Neural cell (in vitro differentiated cells): ENCODE data around the gene FOXJ2. TPM values are rescaled to one million over a fixed set of nuclear protein-coding genes. Genes with fewer than 3 reads are reported as not detected.

ENCODE experiments used
- H2AFZ ChIP-seq: fragments of 200-600, 300-800 bp; sonication (generic), shearing (Covaris generic); 2 replicates; pipeline ENCODE4 v1.6.0; 2014; ENCODE audit warnings: low read depth, mild to moderate bottlenecking, antibody characterized with exemption, low read length, moderate library complexity
- H3F3A ChIP-seq: fragments of 200-600 bp; shearing (Covaris generic); 2 replicates; pipeline ENCODE4 v1.6.1; 2016; ENCODE audit warnings: mild to moderate bottlenecking, moderate library complexity, mixed read lengths, antibody characterized with exemption, low read length; ENCODE audit not compliant: insufficient read depth, poor library complexity, severe bottlenecking
- H3K27ac ChIP-seq: fragments of 200-600, 300-800 bp; sonication (generic), shearing (Covaris generic); 2 replicates; pipeline ENCODE4 v1.5.1; 2014; ENCODE audit warnings: mild to moderate bottlenecking, low read length, moderate library complexity
- H3K27me3 ChIP-seq: fragments of 300-800, 200-600 bp; sonication (generic), shearing (Covaris generic); 2 replicates; pipeline ENCODE4 v1.6.0; 2014; ENCODE audit warnings: mild to moderate bottlenecking, low read depth, low read length, moderate library complexity; ENCODE audit not compliant: insufficient read depth
- H3K36me3 ChIP-seq: fragments of 300-800, 200-600 bp; sonication (generic), shearing (Covaris generic); 2 replicates; pipeline ENCODE4 v1.5.1; 2014; ENCODE audit warnings: mild to moderate bottlenecking, antibody characterized with exemption, low read length, moderate library complexity; ENCODE audit not compliant: insufficient read depth
- H3K4me2 ChIP-seq: fragments of 300-800, 200-600 bp; sonication (generic), shearing (Covaris generic); 2 replicates; pipeline ENCODE4 v1.6.0; 2014; ENCODE audit warnings: mild to moderate bottlenecking, low read length
- H3K4me3 ChIP-seq: fragments of 300-800, 200-600 bp; sonication (generic), shearing (Covaris generic); 2 replicates; pipeline ENCODE4 v1.5.1; 2014; ENCODE audit warnings: mild to moderate bottlenecking, low read length, moderate library complexity
- H3K79me2 ChIP-seq: fragments of 200-600 bp; shearing (Covaris generic); replicated peaks from 2 replicates; pipeline ENCODE4 v1.6.0; 2014; ENCODE audit warnings: mild to moderate bottlenecking, low read length, moderate library complexity; ENCODE audit not compliant: insufficient read depth
- H3K9ac ChIP-seq: fragments of 300-800, 200-600 bp; sonication (generic), shearing (Covaris generic); 2 replicates; pipeline ENCODE4 v1.6.1; 2016; ENCODE audit warnings: mild to moderate bottlenecking, low read length, mixed read lengths
- H3K9me2 ChIP-seq: fragments of 200-600 bp; shearing (Covaris generic); 2 replicates; pipeline ENCODE4 v1.6.1; 2016; ENCODE audit warnings: mild to moderate bottlenecking, low read length, mixed read lengths; ENCODE audit not compliant: insufficient read depth
- H3K9me3 ChIP-seq: fragments of 200-600, 300-800 bp; sonication (generic), shearing (Covaris generic); 2 replicates; pipeline ENCODE4 v1.6.1; 2016; ENCODE audit warnings: mild to moderate bottlenecking, mixed run types, low read length, moderate library complexity, mixed read lengths
- H4K20me1 ChIP-seq: fragments of 200-600 bp; shearing (Covaris generic); 2 replicates; pipeline ENCODE4 v1.6.1; 2016; ENCODE audit warnings: mild to moderate bottlenecking, mixed run types; ENCODE audit not compliant: insufficient read depth
- EP300 ChIP-seq: fragments of 450-650 bp; conservative IDR thresholded peaks from 2 replicates; pipeline ENCODE4 v1.6.1; 2014; ENCODE audit warnings: antibody characterized with exemption, mild to moderate bottlenecking, moderate library complexity; ENCODE audit not compliant: poor library complexity, severe bottlenecking
- EZH2 ChIP-seq: fragments of 200-600, 300-800 bp; shearing (Covaris generic), sonication (generic); IDR thresholded peaks from 2 replicates; pipeline ENCODE4 v1.6.1; 2014; ENCODE audit warnings: antibody characterized with exemption, low read length, borderline replicate concordance, mild to moderate bottlenecking; ENCODE audit not compliant: insufficient read depth, poor library complexity, severe bottlenecking
- MXI1 ChIP-seq: fragments of 450-650 bp; conservative IDR thresholded peaks from 2 replicates; pipeline ENCODE4 v1.6.1; 2014; ENCODE audit warnings: antibody characterized with exemption, mild to moderate bottlenecking; ENCODE audit not compliant: poor library complexity, severe bottlenecking
- POLR2AphosphoS5 ChIP-seq: IDR thresholded peaks from 2 replicates; pipeline ENCODE4 v1.6.1; 2012
- RAD21 ChIP-seq: fragments of 450-650 bp; conservative IDR thresholded peaks from 2 replicates; pipeline ENCODE4 v1.6.1; 2014; ENCODE audit warnings: antibody characterized with exemption, mild to moderate bottlenecking, moderate library complexity
- SMC3 ChIP-seq: fragments of 450-650 bp; conservative IDR thresholded peaks from 2 replicates; pipeline ENCODE4 v1.6.1; 2014; ENCODE audit warnings: antibody characterized with exemption, mild to moderate bottlenecking, moderate library complexity; ENCODE audit not compliant: poor library complexity
- TAF1 ChIP-seq: IDR thresholded peaks from 2 replicates; pipeline ENCODE4 v1.6.1; 2012; ENCODE audit warnings: low read depth
- polyA plus RNA-seq: library from polyadenylated mRNA; depleted of rRNA; stranded (reverse); fragments of >200 nt; gene quantifications from 2 replicates; pipeline ENCODE4 v1.2.3, GENCODE V29; 2014
- TF ChIP-seq, protein P1 (sequence below): fragments of 450-650 bp; IDR thresholded peaks from 2 replicates; pipeline ENCODE4 v1.5.1; 2014; ENCODE audit warnings: antibody characterized with exemption, mild to moderate bottlenecking, moderate library complexity; ENCODE audit not compliant: poor library complexity, severe bottlenecking
- TF ChIP-seq, protein P2 (sequence below): IDR thresholded peaks from 2 replicates; pipeline ENCODE4 v1.6.1; 2012; ENCODE audit warnings: borderline replicate concordance

The FOXJ2 gene
- polyA plus RNA-seq, 1 donor from 2014 or later, result 5.8 TPM

DNA sequence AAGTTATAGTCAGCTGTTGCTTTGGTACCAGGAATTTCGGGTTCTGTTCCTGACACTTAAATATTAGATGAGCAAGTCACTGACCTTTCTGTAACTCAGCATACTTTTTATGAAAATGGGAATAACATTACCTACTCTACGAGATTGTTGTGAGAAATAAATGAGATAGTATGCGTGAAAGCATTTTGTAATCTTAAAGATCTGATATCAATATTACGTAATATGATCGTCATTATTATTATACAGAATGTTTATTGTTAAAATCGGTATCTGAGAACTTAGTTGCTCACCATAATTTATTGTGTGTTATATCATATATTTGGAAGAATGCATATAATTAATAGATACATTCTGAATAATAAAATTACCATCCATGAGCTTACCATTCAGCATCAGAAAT is 43.4 kb downstream of the FOXJ2 start:
- Histone ChIP-seq H4K20me1 (no peaks in the 10 kb centered on the region), H3K79me2 (no peaks in the 10 kb centered on the region), H3F3A (no peaks in the 10 kb centered on the region), H3K4me2 (no peak overlapping the region), H3K9me2 (no peaks in the 10 kb centered on the region), H3K36me3 (no peaks in the 10 kb centered on the region), H3K4me3 (no peak overlapping the region), H3K9me3 (no peaks in the 10 kb centered on the region), H3K27ac (no peak overlapping the region), H3K27me3 (no peaks in the 10 kb centered on the region), H3K9ac (no peak overlapping the region), H2AFZ (no peak overlapping the region)
- TF ChIP-seq EP300, result no peak
- no peak for TF ChIP-seq EZH2
- TF ChIP-seq SMC3, result no peak
- no peak for TF ChIP-seq MXI1
- TF ChIP-seq, protein P1, sequence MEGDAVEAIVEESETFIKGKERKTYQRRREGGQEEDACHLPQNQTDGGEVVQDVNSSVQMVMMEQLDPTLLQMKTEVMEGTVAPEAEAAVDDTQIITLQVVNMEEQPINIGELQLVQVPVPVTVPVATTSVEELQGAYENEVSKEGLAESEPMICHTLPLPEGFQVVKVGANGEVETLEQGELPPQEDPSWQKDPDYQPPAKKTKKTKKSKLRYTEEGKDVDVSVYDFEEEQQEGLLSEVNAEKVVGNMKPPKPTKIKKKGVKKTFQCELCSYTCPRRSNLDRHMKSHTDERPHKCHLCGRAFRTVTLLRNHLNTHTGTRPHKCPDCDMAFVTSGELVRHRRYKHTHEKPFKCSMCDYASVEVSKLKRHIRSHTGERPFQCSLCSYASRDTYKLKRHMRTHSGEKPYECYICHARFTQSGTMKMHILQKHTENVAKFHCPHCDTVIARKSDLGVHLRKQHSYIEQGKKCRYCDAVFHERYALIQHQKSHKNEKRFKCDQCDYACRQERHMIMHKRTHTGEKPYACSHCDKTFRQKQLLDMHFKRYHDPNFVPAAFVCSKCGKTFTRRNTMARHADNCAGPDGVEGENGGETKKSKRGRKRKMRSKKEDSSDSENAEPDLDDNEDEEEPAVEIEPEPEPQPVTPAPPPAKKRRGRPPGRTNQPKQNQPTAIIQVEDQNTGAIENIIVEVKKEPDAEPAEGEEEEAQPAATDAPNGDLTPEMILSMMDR, result no peak
- no peak for TF ChIP-seq TAF1
- no peak for TF ChIP-seq RAD21
- TF ChIP-seq POLR2AphosphoS5, result no peak
- TF ChIP-seq, protein P2, sequence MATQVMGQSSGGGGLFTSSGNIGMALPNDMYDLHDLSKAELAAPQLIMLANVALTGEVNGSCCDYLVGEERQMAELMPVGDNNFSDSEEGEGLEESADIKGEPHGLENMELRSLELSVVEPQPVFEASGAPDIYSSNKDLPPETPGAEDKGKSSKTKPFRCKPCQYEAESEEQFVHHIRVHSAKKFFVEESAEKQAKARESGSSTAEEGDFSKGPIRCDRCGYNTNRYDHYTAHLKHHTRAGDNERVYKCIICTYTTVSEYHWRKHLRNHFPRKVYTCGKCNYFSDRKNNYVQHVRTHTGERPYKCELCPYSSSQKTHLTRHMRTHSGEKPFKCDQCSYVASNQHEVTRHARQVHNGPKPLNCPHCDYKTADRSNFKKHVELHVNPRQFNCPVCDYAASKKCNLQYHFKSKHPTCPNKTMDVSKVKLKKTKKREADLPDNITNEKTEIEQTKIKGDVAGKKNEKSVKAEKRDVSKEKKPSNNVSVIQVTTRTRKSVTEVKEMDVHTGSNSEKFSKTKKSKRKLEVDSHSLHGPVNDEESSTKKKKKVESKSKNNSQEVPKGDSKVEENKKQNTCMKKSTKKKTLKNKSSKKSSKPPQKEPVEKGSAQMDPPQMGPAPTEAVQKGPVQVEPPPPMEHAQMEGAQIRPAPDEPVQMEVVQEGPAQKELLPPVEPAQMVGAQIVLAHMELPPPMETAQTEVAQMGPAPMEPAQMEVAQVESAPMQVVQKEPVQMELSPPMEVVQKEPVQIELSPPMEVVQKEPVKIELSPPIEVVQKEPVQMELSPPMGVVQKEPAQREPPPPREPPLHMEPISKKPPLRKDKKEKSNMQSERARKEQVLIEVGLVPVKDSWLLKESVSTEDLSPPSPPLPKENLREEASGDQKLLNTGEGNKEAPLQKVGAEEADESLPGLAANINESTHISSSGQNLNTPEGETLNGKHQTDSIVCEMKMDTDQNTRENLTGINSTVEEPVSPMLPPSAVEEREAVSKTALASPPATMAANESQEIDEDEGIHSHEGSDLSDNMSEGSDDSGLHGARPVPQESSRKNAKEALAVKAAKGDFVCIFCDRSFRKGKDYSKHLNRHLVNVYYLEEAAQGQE, result no peak

GRCh38 chr12:8076366-8076765 is 43.9 kb downstream of the FOXJ2 start:
- Histone ChIP-seq H3K9me2 (no peaks in the 10 kb centered on the region), H3K79me2 (no peaks in the 10 kb centered on the region), H3K27ac (no peak overlapping the region), H3K9me3 (no peaks in the 10 kb centered on the region), H3K9ac (no peak overlapping the region), H3K4me3 (no peak overlapping the region), H3F3A (no peaks in the 10 kb centered on the region), H3K36me3 (no peaks in the 10 kb centered on the region), H3K27me3 (no peaks in the 10 kb centered on the region), H4K20me1 (no peaks in the 10 kb centered on the region), H2AFZ (no peak overlapping the region), H3K4me2 (no peak overlapping the region)
- TF ChIP-seq SMC3 (no peak), EZH2 (no peak), MXI1 (no peak), POLR2AphosphoS5 (no peak), TAF1 (no peak), RAD21 (no peak)
- TF ChIP-seq, protein P2, result no peak
- TF ChIP-seq, protein P1, result no peak
